Trophoblast cell (in vitro differentiated cells and primary cell): ENCODE data around the gene CAD.

Experiments used
- DNase-seq, 2 donors: peaks; one replicate each; pipeline ENCODE4 v3.0.0-alpha.2; 2016
- H2AFZ ChIP-seq: 2 replicates; pipeline ENCODE4 v1.6.1; 2013; ENCODE audit warnings: low read length, moderate library complexity, mild to moderate bottlenecking; ENCODE audit not compliant: insufficient read depth, poor library complexity
- H2AK5ac ChIP-seq: 2 replicates; pipeline ENCODE4 v1.6.1; 2013; ENCODE audit warnings: mild to moderate bottlenecking, low read length
- H2BK120ac ChIP-seq: 2 replicates; pipeline ENCODE4 v1.6.1; 2013; ENCODE audit warnings: low read length, mild to moderate bottlenecking, moderate library complexity; ENCODE audit not compliant: insufficient read depth, poor library complexity
- H2BK12ac ChIP-seq: 2 replicates; pipeline ENCODE4 v1.6.1; 2013; ENCODE audit warnings: mild to moderate bottlenecking, low read length, moderate library complexity
- H2BK5ac ChIP-seq: 2 replicates; pipeline ENCODE4 v1.6.1; 2013; ENCODE audit warnings: low read length, low read depth, moderate library complexity, mild to moderate bottlenecking; ENCODE audit not compliant: poor library complexity
- H3K14ac ChIP-seq: 2 replicates; pipeline ENCODE4 v1.6.1; 2013; ENCODE audit warnings: mild to moderate bottlenecking, low read length
- H3K18ac ChIP-seq: 2 replicates; pipeline ENCODE4 v1.6.1; 2013; ENCODE audit warnings: mild to moderate bottlenecking, low read length
- H3K23ac ChIP-seq: 2 replicates; pipeline ENCODE4 v1.6.1; 2013; ENCODE audit warnings: low read length
- H3K27ac ChIP-seq: 2 replicates; pipeline ENCODE4 v1.5.1; 2013; ENCODE audit warnings: low read depth, mild to moderate bottlenecking, inconsistent platforms, low read length, moderate library complexity
- H3K27me3 ChIP-seq: 2 replicates; pipeline ENCODE4 v1.6.1; 2013; ENCODE audit warnings: inconsistent platforms, mild to moderate bottlenecking, low read length, moderate library complexity; ENCODE audit not compliant: insufficient read depth
- H3K36me3 ChIP-seq, 2 experiments: 1 replicate in 1 of 2; 2 replicates in 1 of 2; pipeline ENCODE4 v1.6.1; 2013; ENCODE audit warnings: low read length in 2 of 2, mild to moderate bottlenecking in 2 of 2, moderate library complexity in 1 of 2; ENCODE audit not compliant: insufficient read depth in 2 of 2, control insufficient read depth in 1 of 2
- H3K4ac ChIP-seq: 2 replicates; pipeline ENCODE4 v1.6.1; 2013; ENCODE audit warnings: low read depth, mild to moderate bottlenecking, low read length, moderate library complexity
- H3K4me1 ChIP-seq, 2 experiments: 1 replicate in 1 of 2; 2 replicates in 1 of 2; pipeline ENCODE4 v1.6.1; 2013; ENCODE audit warnings: low read length in 2 of 2, mild to moderate bottlenecking in 2 of 2, moderate library complexity in 1 of 2; ENCODE audit not compliant: insufficient read depth in 2 of 2, control insufficient read depth in 1 of 2
- H3K4me2 ChIP-seq: 2 replicates; pipeline ENCODE4 v1.6.1; 2013; ENCODE audit warnings: inconsistent platforms, mild to moderate bottlenecking, low read length, moderate library complexity
- H3K4me3 ChIP-seq: 2 replicates; pipeline ENCODE4 v1.5.1; 2013; ENCODE audit warnings: mild to moderate bottlenecking, low read depth, low read length, inconsistent platforms
- H3K79me1 ChIP-seq: one replicate; pipeline ENCODE4 v1.6.1; 2013; ENCODE audit warnings: low read length
- H3K79me2 ChIP-seq: 2 replicates; pipeline ENCODE4 v1.6.1; 2013; ENCODE audit warnings: low read length, mild to moderate bottlenecking; ENCODE audit not compliant: control insufficient read depth, insufficient read depth, poor library complexity
- H3K9ac ChIP-seq: 2 replicates; pipeline ENCODE4 v1.6.1; 2013; ENCODE audit warnings: mild to moderate bottlenecking, low read length
- H3K9me3 ChIP-seq: 2 replicates; pipeline ENCODE4 v1.6.1; 2013; ENCODE audit warnings: low read depth, mild to moderate bottlenecking, control low read depth, inconsistent platforms, low read length; ENCODE audit not compliant: insufficient read depth
- H4K12ac ChIP-seq: 2 replicates; pipeline ENCODE4 v1.6.1; 2013; ENCODE audit warnings: low read depth, mild to moderate bottlenecking, low read length, moderate library complexity
- H4K8ac ChIP-seq: 2 replicates; pipeline ENCODE4 v1.6.1; 2013; ENCODE audit warnings: low read depth, mild to moderate bottlenecking, low read length, moderate library complexity
- H4K91ac ChIP-seq: one replicate; pipeline ENCODE4 v1.6.1; 2013; ENCODE audit warnings: low read depth, mild to moderate bottlenecking, low read length, moderate library complexity
- WGBS: extraction: QIAGEN DNeasy Blood & Tissue Kit; methylation state at CpG from one replicate; pipeline ENCODE4 v1.1.7; 2013; ENCODE audit warnings: missing lambda C conversion rate; ENCODE audit not compliant: insufficient read length, insufficient coverage; ENCODE audit errors: extremely low coverage; 5-methylcytosine and 5-hydroxymethylcytosine counted together

CAD gene

GRCh38 chr2:27216416-27217137 is 592 bp upstream of the CAD start:
- H4K12ac ChIP-seq: peak overlapping the region; percentile 88
- no peak overlapping the region for H2AK5ac ChIP-seq
- peak overlapping the region; percentile 75 for H2AFZ ChIP-seq
- H3K27me3 ChIP-seq: no peaks in the 10 kb centered on the region
- H3K4ac ChIP-seq: peak overlapping the region; percentile 46
- no peaks in the 10 kb centered on the region for H3K9me3 ChIP-seq
- no peak overlapping the region for H3K23ac ChIP-seq
- no peak overlapping the region for H2BK12ac ChIP-seq
- H3K9ac ChIP-seq: no peak overlapping the region
- H3K4me2 ChIP-seq: peak overlapping the region; percentile 69
- whole genome bisulfite sequencing: no CpG with 5 or more reads among the region's 13 CpGs
- peaks cover 6 to 10% of the 10 kb centered on the region in 2 experiments for H3K4me1 ChIP-seq
- peak overlapping the region; percentile 20 for H3K14ac ChIP-seq
- peaks cover 15% of the 10 kb centered on the region for H3K79me1 ChIP-seq
- peaks cover 11% of the 10 kb centered on the region for H3K79me2 ChIP-seq
- peak overlapping the region; percentile 45 for H2BK120ac ChIP-seq
- no peak overlapping the region for H3K18ac ChIP-seq
- peak in 1 of 2 donors; percentile 57 for DNase-seq
- H3K36me3 ChIP-seq: peaks cover 8 to 17% of the 10 kb centered on the region in 2 experiments
- peak overlapping the region; percentile 59 for H4K8ac ChIP-seq
- H4K91ac ChIP-seq: peak overlapping the region; percentile 36
- H3K4me3 ChIP-seq: no peak overlapping the region
- H3K27ac ChIP-seq: peak overlapping the region; percentile 4
- no peak overlapping the region for H2BK5ac ChIP-seq

GRCh38 chr2:27218614-27219013 is 1.4 kb downstream of the CAD start:
- Histone ChIP-seq H2BK5ac (no peak overlapping the region), H3K9me3 (no peaks in the 10 kb centered on the region), H3K23ac (no peak overlapping the region), H3K4me2 (no peak overlapping the region), H4K12ac (no peak overlapping the region), H3K14ac (no peak overlapping the region), H3K27me3 (no peaks in the 10 kb centered on the region), H3K27ac (no peak overlapping the region), H3K79me2 (peaks cover 7% of the 10 kb centered on the region), H3K4me1 (peaks cover 4 to 8% of the 10 kb centered on the region in 2 experiments), H2BK120ac (no peak overlapping the region), H4K91ac (no peak overlapping the region), H3K18ac (no peak overlapping the region), H3K36me3 (peaks cover 25 to 33% of the 10 kb centered on the region in 2 experiments), H2BK12ac (no peak overlapping the region), H3K4ac (no peak overlapping the region), H3K79me1 (peaks cover 5% of the 10 kb centered on the region), H4K8ac (no peak overlapping the region), H2AK5ac (no peak overlapping the region), H2AFZ (no peak overlapping the region), H3K9ac (no peak overlapping the region), H3K4me3 (no peak overlapping the region)
- no peak for DNase-seq
- whole genome bisulfite sequencing: no CpG with 5 or more reads among the region's 4 CpGs

- Histone ChIP-seq H3K36me3 (peaks cover 29 to 38% of the 10 kb centered on the region in 2 experiments), H2BK12ac (no peak overlapping the region), H2BK5ac (no peak overlapping the region), H3K4me1 (peaks cover 4 to 8% of the 10 kb centered on the region in 2 experiments), H3K23ac (no peak overlapping the region), H3K4me2 (no peak overlapping the region), H3K79me2 (peaks cover 7% of the 10 kb centered on the region), H2AFZ (no peak overlapping the region), H2BK120ac (no peak overlapping the region), H3K18ac (no peak overlapping the region), H3K27ac (no peak overlapping the region), H3K14ac (no peak overlapping the region), H3K79me1 (peaks cover 5% of the 10 kb centered on the region), H4K12ac (no peak overlapping the region), H4K91ac (no peak overlapping the region), H2AK5ac (no peak overlapping the region), H3K4me3 (no peak overlapping the region), H3K27me3 (no peaks in the 10 kb centered on the region), H3K9ac (no peak overlapping the region), H3K4ac (no peak overlapping the region), H4K8ac (no peak overlapping the region), H3K9me3 (no peaks in the 10 kb centered on the region)
- no CpG with 5 or more reads among the region's 2 CpGs for WGBS
- DNase-seq: no peak
Measured at GRCh38 chr2:27219091-27219490, 1.9 kb downstream of the CAD start.

GRCh38 chr2:27220091-27220490 is 2.9 kb downstream of the CAD start:
- H2BK120ac ChIP-seq: no peak overlapping the region
- no peak overlapping the region for H4K12ac ChIP-seq
- no peak overlapping the region for H3K27ac ChIP-seq
- no peak overlapping the region for H3K4ac ChIP-seq
- no peak overlapping the region for H3K4me2 ChIP-seq
- H3K14ac ChIP-seq: no peak overlapping the region
- no peak for DNase-seq
- peaks cover 5% of the 10 kb centered on the region for H3K79me1 ChIP-seq
- peaks cover 7% of the 10 kb centered on the region for H3K79me2 ChIP-seq
- no peak overlapping the region for H4K91ac ChIP-seq
- H4K8ac ChIP-seq: no peak overlapping the region
- H2AK5ac ChIP-seq: no peak overlapping the region
- H2AFZ ChIP-seq: no peak overlapping the region
- H2BK5ac ChIP-seq: no peak overlapping the region
- H3K36me3 ChIP-seq: peaks cover 38 to 48% of the 10 kb centered on the region in 2 experiments
- no peak overlapping the region for H3K23ac ChIP-seq
- no peaks in the 10 kb centered on the region for H3K9me3 ChIP-seq
- no CpG with 5 or more reads among the region's 7 CpGs for WGBS
- no peaks in the 10 kb centered on the region for H3K27me3 ChIP-seq
- no peak overlapping the region for H3K9ac ChIP-seq
- no peak overlapping the region for H3K4me3 ChIP-seq
- H3K18ac ChIP-seq: no peak overlapping the region
- no peak overlapping the region for H2BK12ac ChIP-seq
- peaks cover 4 to 8% of the 10 kb centered on the region in 2 experiments for H3K4me1 ChIP-seq
